ENCODE data around the gene CIRBP. TPM values are rescaled to one million over a fixed set of nuclear protein-coding genes. Genes with fewer than 3 reads are reported as not detected.

CIRBP gene
- total RNA-seq, 1 donor, result 380 TPM

GRCh38 chr19:1324249-1324805, 55.2 kb downstream of the CIRBP start:
- Histone ChIP-seq H3K27ac (ENCODE audit: low read depth, low read length) (no peak overlapping the region), H3K27me3 (ENCODE audit: insufficient read depth, low read length) (no peaks in the 10 kb centered on the region), H2AFZ (ENCODE audit: low read length) (peak overlapping the region; percentile 81), H3K79me2 (ENCODE audit: insufficient read depth, low read length) (no peaks in the 10 kb centered on the region), H4K20me1 (ENCODE audit: insufficient read depth, low read length) (no peaks in the 10 kb centered on the region), H3K4me2 (ENCODE audit: insufficient read depth, low read length) (peak overlapping the region; percentile 78), H3K4me3 (ENCODE audit: insufficient read depth, low read length) (peak overlapping the region; percentile 66), H3K4me1 (ENCODE audit: insufficient read depth, low read length) (peaks cover 5% of the 10 kb centered on the region), H3K9me3 (ENCODE audit: low read depth, low read length) (no peaks in the 10 kb centered on the region), H3K36me3 (ENCODE audit: insufficient read depth, low read length) (no peaks in the 10 kb centered on the region)
- no peak for TF ChIP-seq CTCF (IDR thresholded peaks at IDR 0.05; ENCODE audit: extremely low read depth, low read depth, low read length)
- DNase-seq (ENCODE audit: insufficient read length, low spot score, missing footprints), result peak; percentile 89

Other genes with a start within 250 kb of the CIRBP start
- gene TMEM259, start 248.2 kb upstream of the CIRBP start, total RNA-seq, result 74.0 and 84.0 TPM in 2 replicates
- gene RNU6-2, start 247.8 kb upstream of the CIRBP start, total RNA-seq, result not detected in 2 replicates
- gene CNN2, start 242.7 kb upstream of the CIRBP start, total RNA-seq, result 537 and 594 TPM in 2 replicates
- gene ABCA7, start 229.2 kb upstream of the CIRBP start, total RNA-seq, result 33.3 and 43.0 TPM in 2 replicates
- gene ARHGAP45, start 202.2 kb upstream of the CIRBP start, total RNA-seq, result 0.59 and 0.72 TPM in 2 replicates
- gene POLR2E, start 174.0 kb upstream of the CIRBP start, total RNA-seq, result 70.2 and 74.0 TPM in 2 replicates
- gene GPX4, start 165.3 kb upstream of the CIRBP start, total RNA-seq, result 515 TPM in 2 replicates
- 58.0 and 69.1 TPM in 2 replicates for gene SBNO2, start 95.1 kb upstream of the CIRBP start, total RNA-seq
- gene STK11, start 63.6 kb upstream of the CIRBP start, total RNA-seq, result 75.7 and 100 TPM in 2 replicates
- 1.8 and 2.9 TPM in 2 replicates for gene CBARP, start 31.3 kb upstream of the CIRBP start, total RNA-seq
- gene ATP5F1D, start 27.6 kb upstream of the CIRBP start, total RNA-seq, result 12.4 and 13.8 TPM in 2 replicates
- gene MIDN, start 20.7 kb upstream of the CIRBP start, total RNA-seq, result 14.4 and 19.9 TPM in 2 replicates
- 21.8 and 25.0 TPM in 2 replicates for gene FAM174C, start 6.2 kb downstream of the CIRBP start, total RNA-seq
- gene EFNA2, start 16.5 kb downstream of the CIRBP start, total RNA-seq, result not detected in 2 replicates
- gene NDUFS7, start 114.6 kb downstream of the CIRBP start, total RNA-seq, result 40.4 and 46.0 TPM in 2 replicates
- gene GAMT, start 132.2 kb downstream of the CIRBP start, total RNA-seq, result 25.0 and 29.2 TPM in 2 replicates
- 40.9 and 44.5 TPM in 2 replicates for gene DAZAP1, start 138.3 kb downstream of the CIRBP start, total RNA-seq
- 304 and 318 TPM in 2 replicates for gene RPS15, start 169.1 kb downstream of the CIRBP start, total RNA-seq
- gene APC2, start 180.8 kb downstream of the CIRBP start, total RNA-seq, result 0.29 and 0.36 TPM in 2 replicates
- gene C19orf25, start 209.9 kb downstream of the CIRBP start, total RNA-seq, result 28.9 and 30.0 TPM in 2 replicates
- 1.4 and 2.4 TPM in 2 replicates for gene PCSK4, start 221.0 kb downstream of the CIRBP start, total RNA-seq
- gene REEP6, start 221.8 kb downstream of the CIRBP start, total RNA-seq, result 1.2 and 1.8 TPM in 2 replicates
- gene ADAMTSL5, start 243.7 kb downstream of the CIRBP start, total RNA-seq, result 0.29 and 1.1 TPM in 2 replicates

Measured in osteoblast (primary cell).